GM12878 (cell line): ENCODE data around the gene SGIP1. TPM values are rescaled to one million over a fixed set of nuclear protein-coding genes. Genes with fewer than 3 reads are reported as not detected.

Source experiments
- ATAC-seq: fragments of 200-7000 bp; cut with Tn5 transposase; 3 replicates; pipeline ENCODE4 v1.9.1; 2020; ENCODE audit warnings: mild to moderate bottlenecking, moderate library complexity
- BruUV-seq: library from RNA; stranded (reverse); fragments of 400-500 nt; replicated peaks from 2 replicates; lab custom pipeline; 2021; lab: Mats Ljungman, UMichigan
- CTCF ChIA-PET: fragments of 300-600 bp; sonication (Branson Sonifier 250); formaldehyde crosslinking; extraction: SDS; loops from one replicate; lab custom pipeline; 2021; ENCODE audit warnings: inconsistent platforms; lab: Yijun Ruan, JAX
- POLR2A ChIA-PET: fragments of 350-600 bp; formaldehyde crosslinking; extraction: SDS; loops from one replicate; lab custom pipeline; 2021; ENCODE audit warnings: inconsistent platforms; lab: Charles Lee
- RAD21 ChIA-PET: fragments of 300-600 bp; sonication (Branson Sonifier 250); formaldehyde crosslinking; loops from one replicate; lab custom pipeline; 2023; ENCODE audit warnings: antibody characterized with exemption; ENCODE audit not compliant: unreplicated experiment; lab: Charles Lee
- SMC1A ChIA-PET: fragments of 300-600 bp; sonication (Branson Sonifier 250); formaldehyde crosslinking; loops from one replicate; lab custom pipeline; 2023; ENCODE audit not compliant: unreplicated experiment, uncharacterized antibody; lab: Charles Lee
- DNase-seq: peaks from one replicate; pipeline ENCODE4 v3.0.0-alpha.2; 2011; ENCODE audit warnings: low read depth, low spot score
- FAIRE-seq: peaks from 3 replicates; lab custom pipeline; 2011; peaks lifted over from hg19 to GRCh38; lab: Jason Lieb, UNC
- H2AFZ ChIP-seq: 2 replicates; pipeline ENCODE4 v1.6.0; 2011; ENCODE audit warnings: low read depth, low read length, control low read depth; ENCODE audit not compliant: control insufficient read depth
- H3K27ac ChIP-seq: 2 replicates; pipeline ENCODE4 v1.5.1; 2011; ENCODE audit warnings: control low read depth; ENCODE audit not compliant: control insufficient read depth, insufficient read depth
- H3K27me3 ChIP-seq, 2 experiments: replicated peaks in 1 of 2; 2 replicates each; pipeline versions ENCODE4 v1.6.0 to v1.6.1; 2011; ENCODE audit warnings: low read length in 1 of 2; ENCODE audit not compliant: control insufficient read depth in 2 of 2, insufficient read depth in 2 of 2
- H3K36me3 ChIP-seq, 2 experiments: 2 replicates each; pipeline ENCODE4 v1.5.1; 2011; ENCODE audit warnings: low read length in 1 of 2; ENCODE audit not compliant: control insufficient read depth in 2 of 2, insufficient read depth in 2 of 2
- H3K4me1 ChIP-seq: 2 replicates; pipeline ENCODE4 v1.6.1; 2011; ENCODE audit warnings: mild to moderate bottlenecking, low read length, moderate library complexity, mixed read lengths; ENCODE audit not compliant: control insufficient read depth, insufficient read depth
- H3K4me2 ChIP-seq: 2 replicates; pipeline ENCODE4 v1.6.0; 2011; ENCODE audit warnings: control low read depth; ENCODE audit not compliant: control insufficient read depth, insufficient read depth
- H3K4me3 ChIP-seq: fragments of 200-600 bp; sonication (generic); 2 replicates; pipeline ENCODE4 v1.5.1; 2016
- H3K79me2 ChIP-seq: 2 replicates; pipeline ENCODE4 v1.6.0; 2011; ENCODE audit warnings: low read length; ENCODE audit not compliant: control insufficient read depth, insufficient read depth
- H3K9ac ChIP-seq: 2 replicates; pipeline ENCODE4 v1.8.0; 2011; ENCODE audit warnings: low read length, control low read depth, mixed read lengths; ENCODE audit not compliant: control insufficient read depth, insufficient read depth
- H3K9me3 ChIP-seq: replicated peaks from 3 replicates; pipeline ENCODE4 v1.5.1; 2011; ENCODE audit warnings: mild to moderate bottlenecking, low read length; ENCODE audit not compliant: control insufficient read depth, insufficient read depth
- H4K20me1 ChIP-seq: 2 replicates; pipeline ENCODE4 v1.6.0; 2011; ENCODE audit not compliant: control insufficient read depth, insufficient read depth
- ASH2L ChIP-seq: fragments of 300-600, 200-600 bp; sonication (generic); IDR thresholded peaks from 2 replicates; pipeline ENCODE4 v1.6.1; 2017; ENCODE audit warnings: low read depth, mild to moderate bottlenecking, borderline replicate concordance
- EP300 ChIP-seq, 2 experiments: fragments of 150-350 bp in 1 of 2; IDR thresholded peaks; 2 replicates each; pipeline ENCODE4 v1.6.1; 2011 to 2012; ENCODE audit warnings: low read depth in 2 of 2, low read length in 2 of 2, borderline replicate concordance in 1 of 2, improper control_type of control experiment in 1 of 2, inconsistent platforms in 1 of 2; ENCODE audit not compliant: control insufficient read depth in 1 of 2
- ETV6 ChIP-seq, 2 experiments: fragments of 450-650 bp in 1 of 2; IDR thresholded peaks in 1 of 2; conservative IDR thresholded peaks in 1 of 2; 2 replicates each; pipeline ENCODE4 v1.6.1; 2014; ENCODE audit warnings: antibody characterized with exemption in 1 of 2, borderline replicate concordance in 1 of 2, low read depth in 1 of 2, mild to moderate bottlenecking in 1 of 2, moderate library complexity in 1 of 2
- EZH2 ChIP-seq: IDR thresholded peaks from 2 replicates; pipeline ENCODE4 v1.6.1; 2012; ENCODE audit warnings: low read depth, mild to moderate bottlenecking, control low read depth, inconsistent platforms, low read length, borderline replicate concordance; ENCODE audit not compliant: control insufficient read depth
- HSF1 ChIP-seq: fragments of 150-350 bp; IDR thresholded peaks from 2 replicates; pipeline ENCODE4 v1.6.1; 2014; ENCODE audit warnings: mild to moderate bottlenecking, low read depth, low read length
- IKZF1 ChIP-seq: fragments of 450-650 bp; conservative IDR thresholded peaks from 2 replicates; pipeline ENCODE4 v1.6.1; 2017; ENCODE audit warnings: antibody characterized with exemption, mild to moderate bottlenecking
- MEF2B ChIP-seq: fragments of 450-650 bp; IDR thresholded peaks from 2 replicates; pipeline ENCODE4 v1.6.1; 2018; ENCODE audit warnings: mild to moderate bottlenecking, moderate library complexity; ENCODE audit not compliant: partially characterized antibody, poor library complexity, severe bottlenecking
- MTA2 ChIP-seq: fragments of 450-650 bp; IDR thresholded peaks from 2 replicates; pipeline ENCODE4 v1.6.1; 2016; ENCODE audit warnings: low read depth, mild to moderate bottlenecking, moderate library complexity
- NR2C1 ChIP-seq: fragments of 450-650 bp; IDR thresholded peaks from 2 replicates; pipeline ENCODE4 v1.6.1; 2017; ENCODE audit warnings: antibody characterized with exemption, mild to moderate bottlenecking, moderate library complexity
- NR2F1 ChIP-seq: fragments of 450-650 bp; conservative IDR thresholded peaks from 2 replicates; pipeline ENCODE4 v1.6.1; 2017; ENCODE audit warnings: mild to moderate bottlenecking
- SMAD5 ChIP-seq: IDR thresholded peaks from 2 replicates; pipeline ENCODE4 v1.6.1; 2016; ENCODE audit warnings: antibody characterized with exemption, low read depth
- WGBS: methylation state at CpG from one replicate; pipeline ENCODE4 v1.1.6; 2016; ENCODE audit warnings: low lambda C conversion rate; ENCODE audit not compliant: insufficient replicate concordance, insufficient coverage; ENCODE audit errors: missing lambda C conversion rate; 5-methylcytosine and 5-hydroxymethylcytosine counted together
- in situ Hi-C: fragments of 300-500 bp; cut with MboI; formaldehyde crosslinking; loops from 9 replicates; pipeline ENCODE4 v1.14.3; 2018; ENCODE audit warnings: mixed read lengths
- intact Hi-C: fragments of 100-400 bp; cut with micrococcal nuclease; formaldehyde crosslinking; loops from one replicate; pipeline ENCODE4 v1.14.2; 2022; ENCODE audit not compliant: unreplicated experiment
- polyA plus RNA-seq, 11 experiments: library from polyadenylated mRNA; depleted of rRNA in 4 of 11; unstranded in 6 of 11; stranded (reverse) in 5 of 11; fragments of >200 nt; fragmentation: Nextera tagmentation in 4 of 11; fragmentation: Illumina TruSeq in 1 of 11; extraction: Ambion mirVana in 4 of 11; extraction: Trizol in 1 of 11; gene quantifications; 1 replicate in 1 of 11; 2 replicates in 10 of 11; pipeline versions ENCODE4 v1.2.1 to v1.2.3, GENCODE V29; 2011 to 2016; ENCODE audit warnings: inconsistent platforms in 2 of 11, missing spikeins in 2 of 11, low read depth in 1 of 11
- total RNA-seq, 4 experiments: library from RNA; depleted of rRNA in 3 of 4; stranded (reverse); fragments of >200 nt in 3 of 4; fragmentation: Illumina TruSeq in 1 of 4; extraction: Trizol in 1 of 4; gene quantifications; 2 replicates each; pipeline versions ENCODE4 v1.2.1 to v1.2.3, GENCODE V29; 2013 to 2021
- TF ChIP-seq, protein P1 (sequence below): fragments of 450-650 bp; IDR thresholded peaks from 2 replicates; pipeline ENCODE4 v1.6.1; 2017; ENCODE audit warnings: low read depth, mild to moderate bottlenecking, moderate library complexity
- TF ChIP-seq, protein P2 (sequence below), 3 experiments: IDR thresholded peaks in 2 of 3; conservative IDR thresholded peaks in 1 of 3; 2 replicates each; pipeline ENCODE4 v1.5.1; 2011; ENCODE audit warnings: low read depth in 3 of 3, low read length in 3 of 3, mild to moderate bottlenecking in 3 of 3, control low read depth in 2 of 3, moderate library complexity in 2 of 3, inconsistent platforms in 1 of 3, mixed read lengths in 1 of 3; ENCODE audit not compliant: control insufficient read depth in 2 of 3, insufficient read depth in 1 of 3; ENCODE audit errors: extremely low read depth in 1 of 3

SGIP1 gene
- total and polyA plus RNA-seq, 10 of the 15 experiments (the other 5 are each of a cell fraction or from before 2014, with no cell fraction given) = 0.15 TPM; not detected in 9

- no peaks in the 10 kb centered on the region for H3K36me3 ChIP-seq
- ATAC-seq = no peak
- no peak for TF ChIP-seq IKZF1
- TF ChIP-seq SMAD5 = no peak
- TF ChIP-seq HSF1 = no peak
- TF ChIP-seq MEF2B = no peak
- TF ChIP-seq EP300 (IDR thresholded peaks at IDR 0.05; ENCODE audit: borderline replicate concordance in 1 of 2, control insufficient read depth in 1 of 2, low read depth in 2 of 2, low read length in 2 of 2) = no peak
- H3K9ac ChIP-seq = no peak overlapping the region
- 21% methylated on average over 5 of the region's 5 CpGs for WGBS
- no peaks in the 10 kb centered on the region for H3K79me2 ChIP-seq
- POLR2A ChIA-PET = no interaction called here
- SMC1A ChIA-PET = no interaction called here
- CTCF ChIA-PET = no interaction called here
- no peaks in the 10 kb centered on the region for H4K20me1 ChIP-seq
- no peaks in the 10 kb centered on the region for H3K9me3 ChIP-seq
- DNase-seq = no peak
- no peak overlapping the region for H3K27ac ChIP-seq
- in situ Hi-C loops (no loop called here), intact Hi-C loops (no loop called here)
- no peak overlapping the region for H3K4me2 ChIP-seq
- H2AFZ ChIP-seq = no peak overlapping the region
- H3K4me1 ChIP-seq = no peaks in the 10 kb centered on the region
- RAD21 ChIA-PET = no interaction called here
- H3K4me3 ChIP-seq = no peak overlapping the region
- no peak for FAIRE-seq
- no TSS peak for BruUV-seq
- H3K27me3 ChIP-seq = no peaks in the 10 kb centered on the region
Measured at GRCh38 chr1:66695116-66695515, 161.2 kb downstream of the SGIP1 start.

- DNase-seq = no peak
- no peak overlapping the region for H3K4me2 ChIP-seq
- ChIA-PET POLR2A (no interaction called here), RAD21 (no interaction called here), SMC1A (interaction anchor here (1.4 kb wide), 1 partner anchor 9 kb away, joined by 3 read pairs; no protein-coding TSS in a partner anchor), CTCF (no interaction called here)
- no peaks in the 10 kb centered on the region for H3K79me2 ChIP-seq
- BruUV-seq = no TSS peak
- no peaks in the 10 kb centered on the region for H3K9me3 ChIP-seq
- no peak overlapping the region for H3K27ac ChIP-seq
- in situ Hi-C loops (no loop called here), intact Hi-C loops (no loop called here)
- no peaks in the 10 kb centered on the region for H4K20me1 ChIP-seq
- H2AFZ ChIP-seq = no peak overlapping the region
- H3K36me3 ChIP-seq = no peaks in the 10 kb centered on the region
- ATAC-seq = no peak
- H3K4me3 ChIP-seq = no peak overlapping the region
- FAIRE-seq = no peak
- H3K9ac ChIP-seq = no peak overlapping the region
- H3K4me1 ChIP-seq = no peaks in the 10 kb centered on the region
- no peaks in the 10 kb centered on the region for H3K27me3 ChIP-seq
- TF ChIP-seq NR2C1 = no peak
- TF ChIP-seq NR2F1 = no peak
- TF ChIP-seq, protein P1, sequence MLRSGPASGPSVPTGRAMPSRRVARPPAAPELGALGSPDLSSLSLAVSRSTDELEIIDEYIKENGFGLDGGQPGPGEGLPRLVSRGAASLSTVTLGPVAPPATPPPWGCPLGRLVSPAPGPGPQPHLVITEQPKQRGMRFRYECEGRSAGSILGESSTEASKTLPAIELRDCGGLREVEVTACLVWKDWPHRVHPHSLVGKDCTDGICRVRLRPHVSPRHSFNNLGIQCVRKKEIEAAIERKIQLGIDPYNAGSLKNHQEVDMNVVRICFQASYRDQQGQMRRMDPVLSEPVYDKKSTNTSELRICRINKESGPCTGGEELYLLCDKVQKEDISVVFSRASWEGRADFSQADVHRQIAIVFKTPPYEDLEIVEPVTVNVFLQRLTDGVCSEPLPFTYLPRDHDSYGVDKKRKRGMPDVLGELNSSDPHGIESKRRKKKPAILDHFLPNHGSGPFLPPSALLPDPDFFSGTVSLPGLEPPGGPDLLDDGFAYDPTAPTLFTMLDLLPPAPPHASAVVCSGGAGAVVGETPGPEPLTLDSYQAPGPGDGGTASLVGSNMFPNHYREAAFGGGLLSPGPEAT = no peak
- TF ChIP-seq, protein P2, sequence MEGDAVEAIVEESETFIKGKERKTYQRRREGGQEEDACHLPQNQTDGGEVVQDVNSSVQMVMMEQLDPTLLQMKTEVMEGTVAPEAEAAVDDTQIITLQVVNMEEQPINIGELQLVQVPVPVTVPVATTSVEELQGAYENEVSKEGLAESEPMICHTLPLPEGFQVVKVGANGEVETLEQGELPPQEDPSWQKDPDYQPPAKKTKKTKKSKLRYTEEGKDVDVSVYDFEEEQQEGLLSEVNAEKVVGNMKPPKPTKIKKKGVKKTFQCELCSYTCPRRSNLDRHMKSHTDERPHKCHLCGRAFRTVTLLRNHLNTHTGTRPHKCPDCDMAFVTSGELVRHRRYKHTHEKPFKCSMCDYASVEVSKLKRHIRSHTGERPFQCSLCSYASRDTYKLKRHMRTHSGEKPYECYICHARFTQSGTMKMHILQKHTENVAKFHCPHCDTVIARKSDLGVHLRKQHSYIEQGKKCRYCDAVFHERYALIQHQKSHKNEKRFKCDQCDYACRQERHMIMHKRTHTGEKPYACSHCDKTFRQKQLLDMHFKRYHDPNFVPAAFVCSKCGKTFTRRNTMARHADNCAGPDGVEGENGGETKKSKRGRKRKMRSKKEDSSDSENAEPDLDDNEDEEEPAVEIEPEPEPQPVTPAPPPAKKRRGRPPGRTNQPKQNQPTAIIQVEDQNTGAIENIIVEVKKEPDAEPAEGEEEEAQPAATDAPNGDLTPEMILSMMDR (IDR thresholded peaks at IDR 0.05 in 2 of 3, conservative IDR thresholded peaks at IDR 0.05 in 1 of 3; ENCODE audit: control insufficient read depth in 2 of 3, extremely low read depth in 1 of 3, insufficient read depth in 1 of 3, low read depth in 3 of 3, low read length in 3 of 3) = no peak
- TF ChIP-seq ETV6 (conservative IDR thresholded peaks at IDR 0.05 in 1 of 2, IDR thresholded peaks at IDR 0.05 in 1 of 2; ENCODE audit: borderline replicate concordance in 1 of 2, low read depth in 1 of 2) = no peak
- TF ChIP-seq MTA2 = no peak
- no peak for TF ChIP-seq EZH2
- no peak for TF ChIP-seq ASH2L
Measured at GRCh38 chr1:66696771-66697170, 162.8 kb downstream of the SGIP1 start.
